NCI-H2171 treated with DMSO at 0.1 percent for 48 hours (cell line): ENCODE data around the gene KRT86.
"Not testable (repeated sequence)": the region's sequence is repeated elsewhere in the genome, so short reads cannot be mapped to it uniquely, and the experiment has no call there.

Source experiments
- DNase-seq: peaks from one replicate; lab custom pipeline; 2025; lab: John Stamatoyannopoulos, UW

The KRT86 gene

GRCh38 chr12:52238916-52239646 lies 35.4 kb upstream of the KRT86 start:
- DNase-seq: no peak

GRCh38 chr12:52239767-52240166 lies 34.7 kb upstream of the KRT86 start:
- no peak for DNase-seq

DNA sequence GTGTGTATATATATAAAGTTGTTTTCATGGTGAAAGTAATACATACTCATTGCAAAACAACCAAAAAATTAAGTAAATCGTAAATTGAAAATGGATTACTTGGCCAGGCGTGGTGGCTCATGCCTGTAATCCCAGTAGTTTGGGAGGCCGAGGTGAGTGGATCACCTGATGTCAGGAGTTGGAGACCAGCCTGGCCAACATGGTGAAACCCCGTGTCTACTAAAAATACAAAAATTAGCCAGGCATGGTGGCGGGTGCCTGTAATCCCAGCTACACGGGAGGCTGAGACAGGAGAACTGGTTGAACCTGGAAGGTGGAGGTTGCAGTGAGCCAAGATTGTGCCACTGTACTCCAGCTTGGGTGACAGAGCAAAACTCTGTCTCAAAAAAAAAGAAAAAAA lies 34.2 kb upstream of the KRT86 start:
- not testable (repeated sequence) for DNase-seq

- DNase-seq: peak; percentile 45
Observed at GRCh38 chr12:52241205-52241842, 33.1 kb upstream of the KRT86 start.

DNA sequence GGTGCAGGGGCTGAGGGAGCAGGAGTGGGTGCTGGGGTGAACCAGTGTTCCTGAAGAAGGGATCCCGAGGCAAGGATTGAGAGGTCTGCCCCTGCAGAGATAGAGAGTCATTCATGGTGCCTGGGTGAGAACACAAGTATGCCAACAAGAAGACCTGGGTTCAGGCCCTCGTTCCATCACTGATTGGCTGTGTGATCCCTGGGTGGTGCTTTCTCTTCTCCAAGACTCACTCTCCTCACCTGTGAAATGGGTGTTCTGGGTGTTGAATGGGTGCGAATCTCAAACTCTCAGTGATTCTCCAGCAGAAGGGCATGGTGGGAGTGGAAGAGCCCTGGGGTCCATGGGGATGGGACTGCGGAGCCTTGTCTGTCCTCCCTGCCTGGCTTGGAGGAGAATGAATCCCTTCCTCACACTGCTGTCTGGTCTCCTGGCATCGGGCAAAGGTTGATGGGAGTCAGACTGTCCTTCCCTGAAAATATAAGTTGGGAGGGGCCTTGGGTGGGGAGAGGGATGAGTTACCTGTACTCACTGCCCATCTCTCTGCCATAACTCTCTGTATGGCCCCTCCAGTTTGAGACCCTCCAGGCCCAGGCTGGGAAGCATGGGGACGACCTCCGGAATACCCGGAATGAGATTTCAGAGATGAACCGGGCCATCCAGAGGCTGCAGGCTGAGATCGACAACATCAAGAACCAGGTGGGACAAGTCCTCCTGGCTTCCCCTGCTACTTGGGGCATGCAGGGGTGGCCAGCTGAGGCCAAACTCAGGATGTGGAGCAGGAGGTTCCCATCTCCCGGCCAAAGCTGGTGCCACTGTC lies 31.8 kb upstream of the KRT86 start:
- DNase-seq: no peak

DNA sequence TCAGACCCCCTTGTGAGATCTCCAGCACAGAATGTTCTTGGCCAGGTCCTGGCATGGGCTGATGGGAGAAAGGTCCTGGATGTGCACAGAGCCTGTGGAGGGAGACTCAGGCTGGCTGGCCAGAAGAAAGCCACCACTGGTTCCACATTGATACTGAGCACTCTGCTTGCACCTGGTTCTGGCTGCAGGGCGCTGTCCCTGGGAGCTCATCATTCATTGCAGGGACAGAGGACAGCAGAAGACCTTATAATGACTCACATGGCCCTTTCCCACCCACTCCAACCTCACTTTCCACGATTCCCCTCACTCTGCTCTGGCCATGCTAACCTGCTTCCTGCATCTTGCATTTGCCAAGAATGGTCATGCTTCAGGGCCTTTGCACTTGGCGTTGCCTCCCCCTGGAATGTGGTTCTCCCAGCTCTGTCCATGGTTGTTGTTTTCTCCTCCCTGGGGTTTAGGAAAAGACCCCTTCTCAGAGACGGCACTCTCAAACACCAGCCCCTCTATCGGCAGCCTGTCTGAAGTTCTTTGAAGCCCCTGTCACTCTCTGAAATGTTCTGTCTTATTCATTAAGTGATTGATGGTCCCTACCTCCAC lies 31.1 kb upstream of the KRT86 start:
- no peak for DNase-seq

GRCh38 chr12:52243856-52244614 lies 30.4 kb upstream of the KRT86 start:
- DNase-seq: peak; percentile 62

DNA sequence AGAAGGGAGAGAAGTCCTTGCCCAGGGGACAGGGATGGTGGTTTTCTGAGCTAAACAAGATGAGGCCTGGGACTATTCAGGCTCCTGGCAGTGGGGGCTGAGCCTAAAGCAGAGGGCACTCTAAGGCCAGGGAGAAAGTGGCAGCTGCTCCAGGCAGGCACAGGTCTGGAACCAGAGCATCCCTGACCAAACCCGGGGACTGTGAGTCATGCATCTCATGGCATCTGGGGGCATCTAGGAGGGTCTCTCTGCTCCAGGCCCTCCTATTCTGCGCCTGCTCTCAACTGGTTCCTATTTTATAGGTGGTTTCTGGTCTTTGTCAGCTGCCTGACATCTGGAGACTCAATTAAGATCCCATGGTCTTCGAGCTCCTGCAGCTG lies 29.8 kb upstream of the KRT86 start:
- DNase-seq: no peak

GRCh38 chr12:52245259-52245961 lies 29.0 kb upstream of the KRT86 start:
- DNase-seq: no peak

GRCh38 chr12:52245962-52246569 lies 28.4 kb upstream of the KRT86 start:
- no peak for DNase-seq

- DNase-seq: peak; percentile 80
Observed at GRCh38 chr12:52246720-52247621, 27.5 kb upstream of the KRT86 start.

GRCh38 chr12:52247622-52248540 lies 26.6 kb upstream of the KRT86 start:
- no peak for DNase-seq

DNA sequence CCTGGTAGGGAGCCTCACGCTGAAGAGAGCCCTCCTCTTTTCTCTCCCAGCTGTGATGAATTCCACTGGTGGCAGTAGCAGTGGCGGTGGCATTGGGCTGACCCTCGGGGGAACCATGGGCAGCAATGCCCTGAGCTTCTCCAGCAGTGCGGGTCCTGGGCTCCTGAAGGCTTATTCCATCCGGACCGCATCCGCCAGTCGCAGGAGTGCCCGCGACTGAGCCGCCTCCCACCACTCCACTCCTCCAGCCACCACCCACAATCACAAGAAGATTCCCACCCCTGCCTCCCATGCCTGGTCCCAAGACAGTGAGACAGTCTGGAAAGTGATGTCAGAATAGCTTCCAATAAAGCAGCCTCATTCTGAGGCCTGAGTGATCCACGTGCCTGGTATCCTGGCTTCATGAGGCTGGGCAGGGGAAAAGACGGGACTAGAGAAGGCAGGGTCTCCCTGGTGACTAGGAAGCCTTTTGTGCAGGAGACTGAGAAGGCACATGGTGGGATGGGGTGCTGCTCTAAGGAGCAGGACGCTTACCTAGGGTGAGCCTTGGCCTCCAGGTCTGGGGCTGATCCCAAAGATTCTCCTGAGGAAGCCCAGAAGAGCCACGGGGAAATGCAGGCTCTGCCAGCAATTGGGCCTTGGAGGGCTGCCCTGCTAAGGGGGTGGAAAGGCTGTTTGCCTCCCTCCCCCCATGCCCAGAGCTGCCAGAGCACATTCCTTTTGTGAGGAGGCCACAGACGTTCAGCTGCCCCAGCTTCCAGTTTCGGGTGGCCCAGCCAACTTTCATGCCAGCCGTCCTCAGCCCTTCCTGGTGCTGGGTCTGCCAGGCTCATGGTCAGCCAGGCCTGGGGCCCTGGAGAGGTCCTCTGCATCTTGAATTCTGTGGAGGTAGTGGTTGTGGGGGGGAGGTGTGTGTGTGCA lies 25.6 kb upstream of the KRT86 start:
- no peak for DNase-seq

DNA sequence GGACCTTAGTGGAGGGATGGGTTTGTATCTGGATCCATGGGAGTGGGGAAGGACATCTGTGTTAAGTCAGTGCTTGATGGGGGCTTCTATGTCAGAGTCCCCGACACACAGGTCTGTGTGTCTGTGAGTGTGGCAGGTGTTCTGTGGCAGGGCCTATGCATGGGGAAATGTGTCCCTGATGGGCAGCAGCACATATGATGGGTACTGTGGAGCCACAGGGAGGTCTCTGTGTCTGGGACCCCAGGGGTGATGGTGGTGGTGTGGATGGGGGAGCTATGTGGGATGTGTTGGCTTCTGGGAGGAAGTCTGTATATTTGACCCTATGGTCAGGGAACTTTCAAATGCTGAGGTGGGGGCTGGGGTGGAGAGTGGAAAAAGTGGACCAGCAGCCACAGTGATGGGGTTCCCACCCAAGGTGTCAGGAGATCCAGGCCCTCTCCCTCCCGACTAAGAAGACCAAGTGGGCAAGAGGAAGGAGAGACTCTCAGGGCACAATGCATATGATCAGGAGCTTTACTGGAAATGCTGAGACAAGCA lies 24.9 kb upstream of the KRT86 start:
- no peak for DNase-seq

DNA sequence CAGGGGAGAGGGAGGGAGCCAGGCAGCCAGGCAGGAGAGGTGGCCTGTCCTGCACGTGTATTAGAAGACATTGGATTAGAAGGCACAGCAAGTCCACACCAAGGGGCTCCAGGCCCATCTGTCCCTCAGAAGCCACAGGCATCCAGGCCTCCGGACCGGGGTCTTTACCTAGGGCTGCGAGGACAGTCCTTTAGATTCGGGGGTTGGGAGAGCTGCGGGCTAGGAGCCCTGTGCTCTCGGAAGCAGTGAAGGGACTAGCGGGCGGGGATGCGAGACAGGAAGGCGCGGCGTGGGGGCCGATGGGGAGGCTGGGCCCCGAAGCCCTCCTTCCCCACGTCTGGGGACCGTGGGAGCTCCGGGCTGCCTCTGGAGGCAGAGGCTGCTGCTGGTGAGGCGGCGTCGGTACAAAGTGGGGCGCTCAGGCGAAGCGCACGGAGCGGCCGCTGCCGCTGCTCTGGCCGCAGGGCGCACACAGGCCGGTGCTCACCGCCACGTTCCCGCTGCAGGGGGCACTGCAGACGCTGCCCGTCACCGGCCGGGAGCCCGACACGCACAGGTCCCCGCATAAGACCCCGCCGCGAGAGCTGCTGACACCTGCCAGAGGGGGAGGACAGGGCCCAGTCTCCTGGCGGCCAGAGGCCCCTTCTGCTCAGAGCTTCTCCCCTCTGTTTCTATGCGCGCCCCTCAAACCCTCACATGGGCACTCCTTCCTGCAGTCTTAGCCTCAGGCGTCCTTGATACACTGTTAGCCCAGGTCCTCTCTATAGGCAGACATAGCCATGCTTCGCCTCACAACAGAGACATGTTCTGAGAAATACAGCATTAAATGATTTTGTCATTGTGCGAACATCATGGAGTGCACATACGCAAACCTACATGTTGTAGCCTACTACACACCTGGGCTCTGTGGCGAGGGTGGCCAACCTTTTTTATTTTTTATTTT lies 24.1 kb upstream of the KRT86 start:
- no peak for DNase-seq
